Mammary epithelial cell (primary cell): Measurements from ENCODE around the gene PXT1.

Experiments used
- EZH2 ChIP-seq: IDR thresholded peaks from 2 replicates; pipeline ENCODE4 v1.6.1; 2012; ENCODE audit warnings: low read length, inconsistent platforms, borderline replicate concordance
- TF ChIP-seq, protein P1 (sequence below), 2 donors: IDR thresholded peaks in 1 of 2; conservative IDR thresholded peaks in 1 of 2; 2 replicates each; pipeline ENCODE4 v1.5.1; 2011 to 2012; ENCODE audit warnings: inconsistent platforms in 2 of 2, low read length in 2 of 2, mild to moderate bottlenecking in 2 of 2, control low read depth in 1 of 2, low read depth in 1 of 2; ENCODE audit not compliant: insufficient read depth in 1 of 2; ENCODE audit errors: extremely low read depth in 1 of 2

GRCh38 chr6:36364669-36365479, 77.8 kb downstream of the PXT1 start:
- TF ChIP-seq, protein P1, sequence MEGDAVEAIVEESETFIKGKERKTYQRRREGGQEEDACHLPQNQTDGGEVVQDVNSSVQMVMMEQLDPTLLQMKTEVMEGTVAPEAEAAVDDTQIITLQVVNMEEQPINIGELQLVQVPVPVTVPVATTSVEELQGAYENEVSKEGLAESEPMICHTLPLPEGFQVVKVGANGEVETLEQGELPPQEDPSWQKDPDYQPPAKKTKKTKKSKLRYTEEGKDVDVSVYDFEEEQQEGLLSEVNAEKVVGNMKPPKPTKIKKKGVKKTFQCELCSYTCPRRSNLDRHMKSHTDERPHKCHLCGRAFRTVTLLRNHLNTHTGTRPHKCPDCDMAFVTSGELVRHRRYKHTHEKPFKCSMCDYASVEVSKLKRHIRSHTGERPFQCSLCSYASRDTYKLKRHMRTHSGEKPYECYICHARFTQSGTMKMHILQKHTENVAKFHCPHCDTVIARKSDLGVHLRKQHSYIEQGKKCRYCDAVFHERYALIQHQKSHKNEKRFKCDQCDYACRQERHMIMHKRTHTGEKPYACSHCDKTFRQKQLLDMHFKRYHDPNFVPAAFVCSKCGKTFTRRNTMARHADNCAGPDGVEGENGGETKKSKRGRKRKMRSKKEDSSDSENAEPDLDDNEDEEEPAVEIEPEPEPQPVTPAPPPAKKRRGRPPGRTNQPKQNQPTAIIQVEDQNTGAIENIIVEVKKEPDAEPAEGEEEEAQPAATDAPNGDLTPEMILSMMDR (conservative IDR thresholded peaks at IDR 0.05 in 1 of 2, IDR thresholded peaks at IDR 0.05 in 1 of 2; ENCODE audit: extremely low read depth in 1 of 2, insufficient read depth in 1 of 2, low read depth in 1 of 2, low read length in 2 of 2) = no peak
- no peak for TF ChIP-seq EZH2
